BE2C (cell line): Measurements from ENCODE around the gene C5orf58.

Source experiments
- DNase-seq: peaks from one replicate; pipeline ENCODE4 v3.0.0-alpha.2; 2020
- H3K27me3 ChIP-seq: fragments of 250-450 bp; sonication (Bioruptor Pico); 2 replicates; pipeline ENCODE4 v1.5.1; 2020; ENCODE audit warnings: mild to moderate bottlenecking
- H3K36me3 ChIP-seq: fragments of 250-450 bp; sonication (Bioruptor Pico); 2 replicates; pipeline ENCODE4 v1.5.1; 2020; ENCODE audit warnings: mild to moderate bottlenecking
- H3K4me1 ChIP-seq: fragments of 250-450 bp; sonication (Bioruptor Pico); 2 replicates; pipeline ENCODE4 v1.5.1; 2020
- H3K4me3 ChIP-seq: 2 replicates; pipeline ENCODE4 v1.5.1; 2011; ENCODE audit warnings: low read depth, low read length
- H3K9me3 ChIP-seq: fragments of 250-450 bp; sonication (Bioruptor Pico); 2 replicates; pipeline ENCODE4 v1.5.1; 2020
- CTCF ChIP-seq: IDR thresholded peaks from 2 replicates; pipeline ENCODE4 v1.5.1; 2012; ENCODE audit warnings: mild to moderate bottlenecking, low read depth, low read length

Gene C5orf58

DNA sequence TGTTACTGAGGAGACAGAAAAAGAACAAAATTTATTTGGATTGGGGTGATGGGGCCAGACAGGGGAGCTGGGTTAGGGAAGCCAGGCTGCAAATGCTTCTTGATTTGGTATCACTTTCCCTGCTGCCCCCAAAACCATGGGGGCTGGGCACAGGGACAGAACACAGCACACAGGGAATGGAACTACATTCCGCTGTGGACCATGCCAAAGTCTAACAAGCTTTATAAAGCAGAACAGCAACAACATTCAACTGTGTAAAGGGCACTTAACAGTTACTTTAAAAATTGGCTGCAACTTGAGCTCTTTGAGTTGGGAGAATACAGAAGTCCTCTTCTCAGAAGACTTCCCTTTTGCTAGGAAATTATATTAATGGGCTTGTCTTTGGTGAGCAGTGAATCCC, 23.8 kb downstream of the C5orf58 start:
- DNase-seq: no peak
- Histone ChIP-seq H3K27me3 (peaks cover 35% of the 10 kb centered on the region), H3K9me3 (no peaks in the 10 kb centered on the region), H3K36me3 (no peaks in the 10 kb centered on the region), H3K4me3 (no peak overlapping the region), H3K4me1 (no peaks in the 10 kb centered on the region)
- TF ChIP-seq CTCF: no peak

GRCh38 chr5:170257370-170257769, 24.6 kb downstream of the C5orf58 start:
- no peak for TF ChIP-seq CTCF
- no peaks in the 10 kb centered on the region for H3K9me3 ChIP-seq
- H3K27me3 ChIP-seq: peaks cover 32% of the 10 kb centered on the region
- no peak for DNase-seq
- no peaks in the 10 kb centered on the region for H3K4me1 ChIP-seq
- no peaks in the 10 kb centered on the region for H3K36me3 ChIP-seq
- no peak overlapping the region for H3K4me3 ChIP-seq

DNA sequence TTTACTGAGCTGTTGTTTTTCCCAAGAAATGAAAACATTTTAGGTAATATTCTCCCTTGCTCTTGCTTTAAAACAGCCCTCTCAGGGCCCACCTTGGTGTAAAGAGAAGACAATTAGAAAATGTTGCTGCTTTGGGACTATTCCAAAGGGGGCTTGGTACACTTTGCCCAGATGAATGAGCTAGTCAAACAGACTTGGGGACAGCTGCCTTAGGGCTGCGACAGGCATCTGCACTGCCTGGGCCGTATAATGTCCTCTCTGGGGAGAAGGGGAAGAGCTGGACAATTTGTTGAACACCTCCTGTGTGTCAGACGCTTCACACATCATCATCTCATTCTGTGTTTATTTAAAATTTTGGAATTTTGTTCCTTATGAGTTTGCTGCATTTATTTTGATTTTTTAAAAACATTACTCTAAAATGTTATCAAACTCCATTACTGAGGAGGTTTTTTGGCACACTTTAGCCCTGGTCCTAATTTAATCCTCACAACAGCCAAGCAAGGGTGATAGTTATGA, 28.8 kb downstream of the C5orf58 start:
- H3K4me3 ChIP-seq: no peak overlapping the region
- no peaks in the 10 kb centered on the region for H3K36me3 ChIP-seq
- H3K4me1 ChIP-seq: no peaks in the 10 kb centered on the region
- no peak for TF ChIP-seq CTCF
- H3K9me3 ChIP-seq: no peaks in the 10 kb centered on the region
- peaks cover 37% of the 10 kb centered on the region for H3K27me3 ChIP-seq
- no peak for DNase-seq

GRCh38 chr5:170262061-170263045, 29.6 kb downstream of the C5orf58 start:
- TF ChIP-seq CTCF: no peak
- no peaks in the 10 kb centered on the region for H3K4me1 ChIP-seq
- no peaks in the 10 kb centered on the region for H3K36me3 ChIP-seq
- no peak for DNase-seq
- H3K27me3 ChIP-seq: peaks cover 45% of the 10 kb centered on the region
- H3K4me3 ChIP-seq: no peak overlapping the region
- H3K9me3 ChIP-seq: no peaks in the 10 kb centered on the region

DNA sequence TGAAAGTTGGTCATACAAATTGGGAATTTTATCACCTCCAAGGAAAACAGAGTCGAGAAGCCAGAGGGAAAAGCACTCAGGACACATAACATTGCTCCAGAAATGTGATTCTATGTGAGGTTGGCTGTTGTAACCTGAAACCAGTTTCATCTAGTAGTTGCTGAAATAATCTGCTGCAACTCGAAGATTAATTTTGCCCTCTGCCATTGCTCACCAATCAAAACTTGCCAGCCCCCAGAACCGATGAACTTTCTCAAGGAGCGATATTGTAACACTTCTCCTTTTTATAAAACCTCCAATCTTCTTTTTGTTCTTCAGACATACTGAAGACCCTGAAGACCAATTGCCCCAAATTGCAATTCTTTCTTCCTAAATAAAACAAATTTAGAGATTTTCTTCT, 31.1 kb downstream of the C5orf58 start:
- H3K4me3 ChIP-seq: no peak overlapping the region
- no peaks in the 10 kb centered on the region for H3K9me3 ChIP-seq
- no peaks in the 10 kb centered on the region for H3K36me3 ChIP-seq
- TF ChIP-seq CTCF: no peak
- peaks cover 49% of the 10 kb centered on the region for H3K27me3 ChIP-seq
- no peaks in the 10 kb centered on the region for H3K4me1 ChIP-seq
- DNase-seq: no peak

- no peaks in the 10 kb centered on the region for H3K9me3 ChIP-seq
- H3K27me3 ChIP-seq: peaks cover 49% of the 10 kb centered on the region
- no peaks in the 10 kb centered on the region for H3K4me1 ChIP-seq
- no peak for DNase-seq
- no peak overlapping the region for H3K4me3 ChIP-seq
- no peaks in the 10 kb centered on the region for H3K36me3 ChIP-seq
- no peak for TF ChIP-seq CTCF
Observed at GRCh38 chr5:170265522-170265921, 32.7 kb downstream of the C5orf58 start.
